ENCODE data around the gene NEUROD2.

NEUROD2 gene

DNA sequence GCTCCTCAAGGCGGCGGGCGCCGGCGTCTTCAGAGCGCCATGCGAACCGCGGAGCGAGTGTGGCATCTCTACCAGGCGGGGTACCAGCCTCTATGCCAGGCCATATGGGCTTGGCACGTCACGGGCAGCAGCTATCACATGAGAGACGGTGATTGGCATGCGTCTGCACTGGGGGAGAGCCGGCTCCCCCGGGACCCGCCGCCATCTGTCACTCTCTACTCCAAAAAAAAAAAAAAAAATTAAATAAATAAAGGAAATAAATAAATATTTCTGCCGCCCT, at the start of gene NEUROD2:
Gene NEUROD2, minus strand, starts transcription at position 70 of the 280 bp plus-strand sequence. CDS start 1,321 bp downstream, outside the sequence.
- DNase-seq: peak in 19 of 56 donors; percentile 16 to 66 (median 37)

DNA sequence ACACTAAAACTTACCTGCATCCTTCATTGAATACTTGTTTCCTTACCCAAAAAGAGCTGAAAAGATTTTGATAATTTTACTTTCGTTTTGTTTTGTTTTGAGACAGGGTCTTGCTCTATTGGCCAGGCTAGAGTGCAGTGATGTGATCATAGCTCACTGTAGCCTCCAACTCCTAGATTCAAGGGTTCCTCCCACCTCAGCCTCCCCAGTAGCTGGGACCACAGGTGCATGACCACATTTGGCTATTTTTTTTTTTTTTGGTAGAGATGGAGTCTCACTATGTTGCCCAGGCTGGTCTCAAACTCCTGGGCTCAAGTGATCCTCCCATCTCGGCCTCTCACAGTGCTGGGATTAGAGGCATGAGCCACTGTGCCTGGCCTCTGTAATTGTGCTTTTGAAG, 47.4 kb upstream of the NEUROD2 start:
- no peak for DNase-seq

DNA sequence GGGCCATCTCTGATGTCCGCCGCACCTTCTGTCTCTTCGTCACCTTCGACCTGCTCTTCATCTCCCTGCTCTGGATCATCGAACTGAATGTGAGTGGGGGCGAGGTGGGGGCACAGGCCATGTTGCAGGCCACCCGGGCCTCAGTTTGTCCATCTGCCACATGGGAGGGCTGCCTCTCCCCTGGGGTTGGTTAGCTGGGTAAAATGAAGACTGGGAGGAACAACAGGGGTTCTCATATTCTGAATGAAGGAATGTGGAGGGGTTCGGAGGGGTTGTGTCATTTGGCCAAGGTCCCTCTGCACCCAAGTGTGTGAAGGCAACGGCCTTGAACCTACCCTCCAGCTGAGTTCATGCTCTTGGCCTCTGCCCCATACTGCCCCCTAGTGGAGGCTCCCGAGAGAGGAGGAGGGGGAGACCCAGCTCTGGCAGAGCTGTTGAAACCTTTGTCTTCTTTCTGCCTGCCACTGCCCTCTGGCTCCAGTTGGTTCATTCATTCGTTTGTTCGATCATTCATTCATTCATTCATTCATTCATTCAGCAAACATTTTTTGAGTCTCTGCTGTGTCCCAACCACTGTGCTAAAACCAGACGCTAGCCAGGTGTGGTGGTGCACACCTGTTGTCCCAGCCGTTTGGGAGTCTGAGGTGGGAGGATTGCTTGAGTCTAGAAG, 46.1 kb upstream of the NEUROD2 start:
- peak in 36 of 56 donors; percentile 7 to 77 (median 40) for DNase-seq

DNA sequence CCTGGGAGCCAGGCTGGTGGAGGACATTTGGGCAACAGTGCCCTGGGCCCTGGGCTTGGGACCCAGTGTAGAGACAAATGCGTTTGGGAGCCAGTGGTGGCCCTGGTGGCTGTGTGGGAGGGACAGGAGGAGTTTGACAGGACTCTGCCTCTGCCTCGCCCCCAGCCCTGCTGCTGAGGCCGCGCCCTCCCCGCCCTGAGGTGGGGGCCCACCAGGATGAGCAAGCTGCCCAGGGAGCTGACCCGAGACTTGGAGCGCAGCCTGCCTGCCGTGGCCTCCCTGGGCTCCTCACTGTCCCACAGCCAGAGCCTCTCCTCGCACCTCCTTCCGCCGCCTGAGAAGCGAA, 45.6 kb upstream of the NEUROD2 start:
- no peak for DNase-seq

DNA sequence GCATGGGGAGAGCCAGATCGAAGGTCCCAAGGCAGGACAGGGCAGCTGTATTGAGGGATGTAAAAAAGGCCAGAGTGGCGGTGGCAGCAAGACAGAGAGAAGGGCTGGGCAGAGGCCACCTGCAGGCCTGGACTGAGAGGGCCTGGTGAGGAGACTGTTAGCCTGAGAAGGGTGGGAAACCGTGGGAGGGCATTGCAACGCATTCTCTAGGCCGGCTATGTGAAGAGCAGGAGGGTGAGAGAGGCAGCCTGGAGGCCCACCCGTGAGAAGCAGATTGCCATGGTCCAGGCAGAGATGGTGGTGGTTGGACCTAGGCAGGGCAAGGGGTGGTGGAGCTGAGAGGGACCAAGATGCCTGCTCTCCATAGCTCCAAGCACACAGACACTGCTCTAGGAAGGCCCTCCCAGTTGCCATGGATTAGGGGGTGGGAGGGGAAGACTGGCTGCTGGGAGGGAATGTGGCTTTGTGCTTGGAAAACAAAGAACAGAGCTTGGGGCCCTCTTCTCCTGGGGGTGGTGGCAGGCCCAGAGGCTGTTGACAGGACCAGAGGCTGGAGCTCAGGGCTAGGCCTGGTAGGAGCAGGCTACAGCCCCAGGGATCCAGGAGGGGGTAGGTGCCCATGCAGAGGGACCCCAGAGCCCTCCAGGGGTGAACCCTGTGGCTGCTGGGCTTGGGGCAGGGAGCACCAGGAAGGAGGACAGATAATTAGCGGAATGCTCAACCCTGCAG, 45.0 kb upstream of the NEUROD2 start:
- DNase-seq: peak in 42 of 56 donors; percentile 17 to 83 (median 52)

DNA sequence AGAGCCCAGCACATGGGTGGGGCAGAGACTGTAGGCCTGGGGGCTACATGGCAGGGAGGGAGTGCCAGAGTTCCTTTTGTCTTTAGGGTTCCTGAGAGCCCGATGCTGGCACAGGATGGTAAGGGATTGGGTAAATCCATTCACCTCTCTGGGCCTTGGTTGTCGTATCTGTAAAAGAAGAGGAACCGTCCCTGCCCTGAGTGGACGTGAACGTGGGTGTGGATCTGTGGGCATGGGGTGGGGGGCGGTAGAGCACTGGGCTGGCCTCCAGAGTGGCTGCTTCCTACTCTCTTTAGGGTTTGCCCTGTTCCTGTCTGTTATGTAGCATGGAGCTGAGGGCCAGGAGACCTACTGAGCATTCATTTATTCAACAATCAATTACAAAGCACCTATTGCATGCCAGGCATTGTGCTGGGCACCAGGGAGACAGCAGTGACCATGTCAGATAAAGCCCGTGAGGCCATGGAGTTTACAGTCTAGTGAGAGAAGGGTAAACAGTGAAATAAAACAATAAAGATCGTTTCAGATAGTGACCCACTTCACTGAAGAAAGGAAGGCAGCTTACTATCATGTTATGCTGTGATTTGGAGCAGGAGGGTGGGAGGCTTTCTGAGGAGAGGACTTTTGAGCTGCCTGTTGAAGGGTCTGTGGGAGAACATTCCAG, 44.3 kb upstream of the NEUROD2 start:
- no peak for DNase-seq

DNA sequence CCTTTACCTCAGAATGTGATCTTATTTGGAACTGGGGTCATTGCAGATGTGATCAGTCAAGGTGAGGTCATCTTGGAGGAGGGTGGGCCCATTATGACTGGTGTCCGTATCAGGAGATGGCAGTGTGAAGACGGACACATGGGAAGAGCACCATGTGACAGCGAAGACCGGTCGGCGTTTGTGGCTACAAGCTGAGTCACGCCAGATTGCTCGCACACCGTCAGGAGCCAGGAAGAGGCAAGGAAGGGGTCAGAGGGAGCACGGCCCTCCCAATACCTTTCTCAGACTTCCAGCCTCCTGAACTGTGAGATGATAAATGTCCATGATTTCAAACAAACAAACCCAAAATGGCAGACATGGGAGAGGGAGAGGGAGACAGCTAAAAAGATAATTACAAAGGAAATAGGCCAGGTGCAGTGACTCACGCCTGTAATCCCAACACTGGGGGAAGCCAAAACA, 42.4 kb upstream of the NEUROD2 start:
- no peak for DNase-seq

DNA sequence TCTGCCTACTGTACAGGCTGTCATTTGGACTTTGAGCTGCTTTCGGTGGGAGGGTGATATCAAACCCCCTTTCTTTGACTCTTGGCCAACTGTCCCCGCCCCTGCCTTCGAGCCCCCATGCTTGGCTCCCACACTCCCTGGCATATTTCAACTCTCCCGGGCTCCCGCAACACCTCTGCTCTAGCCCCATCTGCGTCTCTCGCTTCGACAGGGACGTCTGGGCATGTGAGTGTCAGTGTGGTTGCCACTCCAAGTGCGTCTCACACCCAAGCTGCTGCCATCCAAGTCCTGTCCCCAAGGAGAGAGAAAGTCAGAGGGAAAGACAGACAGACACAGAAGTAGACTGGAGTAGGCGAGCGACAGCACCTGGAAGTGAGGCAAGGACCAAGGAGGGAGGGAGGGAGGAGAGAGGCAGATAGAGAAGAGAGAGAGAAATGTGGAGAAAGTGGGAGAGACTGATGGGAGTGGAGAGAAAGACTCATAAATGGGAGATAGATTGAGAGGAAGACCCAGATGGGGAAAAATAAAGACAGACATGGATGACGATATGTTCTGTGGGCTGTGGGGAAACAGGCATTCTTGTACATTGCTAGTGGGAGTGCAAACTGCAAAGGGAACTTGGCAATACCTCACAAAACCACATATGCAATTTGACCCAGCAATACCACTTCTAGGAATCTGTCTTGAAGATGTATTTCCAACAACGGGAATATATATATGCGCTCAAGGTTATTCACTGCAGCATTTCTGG, 41.1 kb upstream of the NEUROD2 start:
- peak in 2 of 56 donors; percentile 10 to 19 for DNase-seq

DNA sequence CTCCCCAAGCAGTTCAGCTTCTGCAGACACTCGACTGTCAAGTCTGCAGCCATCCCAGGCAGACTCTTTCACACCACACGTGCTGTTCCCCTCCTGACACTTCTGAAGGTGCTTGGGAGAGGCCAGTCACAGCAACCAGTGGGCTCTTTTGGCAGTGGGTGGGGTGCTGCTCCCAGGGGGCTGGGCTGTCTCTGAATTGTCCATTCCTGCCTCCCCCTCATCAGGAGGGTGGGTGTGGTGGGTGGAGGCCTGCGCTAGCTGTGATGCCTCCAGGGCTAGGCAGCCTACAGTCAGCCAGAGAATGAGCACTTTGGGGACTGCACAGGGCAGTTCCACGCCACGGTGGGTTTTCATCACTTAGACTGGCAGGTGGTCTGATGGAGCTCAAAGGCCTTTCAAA, 39.5 kb upstream of the NEUROD2 start:
- DNase-seq: no peak

DNA sequence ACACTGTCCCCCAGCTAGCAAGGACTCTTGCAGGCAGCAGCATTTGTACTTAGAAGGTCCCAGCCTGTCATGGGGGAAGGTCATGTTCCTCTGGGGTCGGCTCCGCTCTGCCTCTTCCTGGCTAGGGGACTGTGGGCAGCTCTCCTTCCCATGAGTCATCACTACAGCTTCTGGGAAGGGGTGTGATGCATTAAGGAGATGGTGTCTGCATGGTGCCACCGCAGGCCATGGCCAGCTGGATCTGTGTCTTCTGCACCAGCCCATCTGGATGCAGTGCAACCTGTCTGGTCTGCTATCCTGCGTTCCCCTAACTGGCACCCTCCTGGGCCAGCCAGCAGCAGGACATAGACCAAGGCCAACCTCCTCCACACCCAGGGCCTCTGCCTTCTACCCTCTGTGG, 35.6 kb upstream of the NEUROD2 start:
- DNase-seq: no peak

DNA sequence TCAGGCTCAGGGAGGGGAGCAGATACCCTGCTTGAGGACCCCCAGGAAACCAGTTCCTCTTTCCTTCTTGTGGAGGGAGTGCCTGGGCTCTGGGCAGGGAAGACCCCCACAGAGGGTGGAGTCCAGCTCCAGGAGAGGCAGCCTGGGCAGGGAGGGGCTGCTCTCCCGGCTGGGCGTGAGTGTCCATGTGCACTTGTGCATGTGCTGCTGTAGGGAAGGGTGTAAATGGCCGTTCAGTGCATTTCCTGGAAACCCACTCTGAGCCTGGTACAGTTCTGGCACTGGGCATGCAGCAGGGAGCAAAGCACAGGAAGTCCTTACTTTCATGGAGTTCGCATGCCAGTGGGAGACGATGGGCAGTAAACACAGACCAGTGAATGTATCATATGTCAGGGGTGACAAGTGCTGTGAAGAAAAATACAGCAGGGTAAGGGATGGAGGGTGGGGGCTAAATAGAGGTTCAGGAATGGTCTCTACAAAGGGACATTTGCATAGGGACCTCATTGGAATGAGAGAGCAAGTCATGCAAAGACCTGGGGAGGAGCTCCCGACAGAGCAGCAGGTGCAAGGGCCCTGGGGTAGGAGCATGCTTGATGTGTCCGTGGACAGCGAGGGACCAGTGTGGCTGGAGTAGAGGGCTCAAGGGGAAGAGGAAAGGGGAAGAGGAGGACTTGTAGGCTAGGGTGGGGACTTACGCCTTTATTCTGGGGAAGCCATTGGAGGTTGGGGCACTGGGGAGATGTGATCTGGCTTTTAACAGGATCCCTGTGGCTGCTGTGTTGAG, 34.8 kb upstream of the NEUROD2 start:
- DNase-seq: no peak

DNA sequence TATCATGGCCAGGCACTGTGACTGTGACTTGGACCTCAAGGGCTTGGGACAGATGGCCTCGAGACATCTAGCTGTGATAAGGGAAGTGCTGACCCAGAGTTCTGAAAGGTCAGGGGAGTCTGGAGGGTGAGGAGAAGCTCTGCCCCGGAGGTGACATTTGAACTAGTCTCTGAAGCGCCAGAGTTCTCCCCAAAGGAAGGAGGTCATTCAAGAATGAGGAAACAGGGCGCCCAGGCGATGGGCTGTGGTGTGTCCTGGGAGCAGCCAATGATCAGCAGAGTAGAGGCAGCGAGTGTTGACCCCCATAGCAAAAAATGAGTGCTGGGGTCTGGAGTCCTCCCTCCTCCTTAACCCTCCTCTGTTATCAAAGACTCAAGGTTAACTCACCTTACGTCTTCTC, 34.2 kb upstream of the NEUROD2 start:
- no peak for DNase-seq

DNA sequence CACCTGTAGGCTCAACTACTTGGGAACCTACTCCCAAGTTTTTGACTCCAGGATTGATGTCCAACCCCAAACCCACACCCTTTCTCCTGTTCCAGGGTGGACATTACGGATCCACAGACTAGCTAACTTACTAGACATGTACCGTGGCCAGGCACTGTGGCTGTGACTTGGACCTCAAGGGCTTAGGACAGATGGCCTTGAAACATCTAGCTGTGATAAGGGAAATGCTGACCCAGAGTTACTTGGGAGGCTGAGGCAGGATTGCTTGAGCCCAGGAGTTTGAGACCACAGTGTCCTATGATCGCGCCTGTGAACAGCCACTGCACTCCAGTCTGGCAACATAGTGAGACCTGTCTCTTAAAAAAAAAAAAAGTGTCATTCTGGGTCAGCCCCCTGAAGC, 33.4 kb upstream of the NEUROD2 start:
- DNase-seq: no peak

DNA sequence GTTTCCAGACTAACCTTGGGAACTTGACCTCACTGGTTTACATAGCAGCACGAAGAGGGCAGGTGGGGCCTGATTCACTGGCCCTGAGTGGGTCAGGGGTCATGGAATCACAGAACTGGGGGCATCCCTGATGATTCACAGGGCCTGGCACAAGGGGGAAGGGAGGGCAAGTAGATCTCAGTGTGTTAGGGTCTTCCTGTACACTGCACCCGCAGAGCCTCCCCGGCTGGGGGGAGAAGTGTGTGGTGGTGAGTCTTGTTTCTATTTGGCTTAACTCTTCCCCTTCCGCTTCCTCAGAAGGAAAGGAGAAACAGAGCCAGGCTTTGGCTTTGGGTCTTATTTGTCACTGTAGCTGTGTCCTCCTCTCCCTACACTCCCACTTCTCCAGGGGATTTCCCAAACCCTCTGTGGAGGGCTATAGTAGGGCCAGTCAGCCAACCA, 32.9 kb upstream of the NEUROD2 start:
- no peak for DNase-seq

DNA sequence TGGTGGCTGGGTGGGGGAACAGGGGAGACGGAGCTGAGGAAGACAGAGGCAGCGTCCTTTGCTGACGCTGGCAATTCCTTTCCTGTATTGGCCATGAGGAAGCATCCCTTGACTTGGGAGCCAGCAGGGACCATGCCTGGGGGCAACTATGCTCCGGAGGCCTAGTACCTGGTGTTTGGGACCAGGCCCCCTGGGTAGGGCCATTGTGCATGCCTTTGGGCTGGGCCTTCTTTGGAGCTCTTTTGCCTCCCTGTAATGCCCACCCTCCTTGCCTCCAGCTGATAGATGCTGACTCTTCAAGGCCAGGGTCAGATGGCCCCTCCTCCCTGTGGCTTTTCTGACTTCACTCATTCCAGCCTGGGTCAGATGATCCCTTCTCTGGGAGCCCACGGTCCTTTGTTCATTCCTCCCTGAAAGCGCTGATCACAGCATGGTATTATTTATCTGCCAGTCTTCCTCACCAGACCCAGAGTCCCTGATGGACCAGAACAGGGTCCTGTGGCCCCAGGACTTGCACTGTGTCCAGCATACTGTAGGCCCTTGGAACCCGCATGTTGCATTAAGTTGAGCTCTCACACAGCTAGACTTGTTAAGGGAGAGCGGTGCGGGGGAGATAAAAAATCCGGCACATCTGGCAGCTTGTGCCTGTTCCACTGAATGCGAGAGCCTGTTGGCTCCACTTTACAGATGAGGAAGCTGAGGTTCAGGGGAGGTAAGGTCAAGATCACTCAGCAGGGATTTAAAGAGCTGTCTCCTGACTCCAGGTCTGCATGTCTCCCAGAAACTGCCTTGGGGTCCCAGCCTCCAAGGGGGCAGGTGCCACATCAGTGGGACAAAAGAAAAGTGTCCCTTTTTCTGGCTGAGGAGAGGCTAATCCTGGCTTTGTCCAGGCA, 32.1 kb upstream of the NEUROD2 start:
- DNase-seq: no peak

DNA sequence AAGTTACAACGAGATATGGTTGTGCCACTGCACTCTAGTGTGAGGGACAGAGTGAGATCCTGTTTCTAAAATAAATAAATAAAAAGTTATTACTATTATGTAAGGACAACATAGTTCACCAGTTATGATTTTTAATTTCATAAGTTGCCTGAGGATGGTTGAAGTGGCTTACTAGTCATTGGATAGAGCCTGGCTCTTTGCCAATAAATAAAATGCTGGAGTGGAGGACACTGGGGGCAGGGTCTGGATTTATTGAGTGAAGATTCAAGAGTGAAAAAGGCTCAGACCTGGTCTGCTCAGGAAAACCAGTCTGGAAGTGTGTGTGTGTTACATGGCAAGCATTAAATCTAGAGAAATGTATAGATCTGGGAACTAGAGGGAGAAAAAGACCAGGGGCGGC, 31.3 kb upstream of the NEUROD2 start:
- no peak for DNase-seq

DNA sequence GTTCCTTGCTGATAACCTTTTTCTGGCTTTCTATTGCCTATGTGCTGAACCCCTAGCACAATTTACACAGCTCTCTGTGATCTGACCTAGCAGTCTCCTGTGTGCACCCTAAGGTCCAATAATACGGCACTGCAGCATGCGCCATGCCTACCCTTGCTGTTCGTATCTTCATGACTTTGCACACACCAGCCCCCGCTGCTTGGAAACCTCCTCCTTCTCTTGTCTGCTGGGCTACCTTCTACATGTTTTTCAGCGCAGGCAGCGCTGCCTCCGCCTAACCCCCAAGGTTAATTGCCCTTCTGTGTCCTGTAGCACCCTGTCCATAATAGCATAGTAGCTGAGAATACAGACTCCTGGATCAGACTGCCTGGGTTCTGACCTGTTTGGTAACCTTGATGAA, 30.6 kb upstream of the NEUROD2 start:
- DNase-seq: no peak

DNA sequence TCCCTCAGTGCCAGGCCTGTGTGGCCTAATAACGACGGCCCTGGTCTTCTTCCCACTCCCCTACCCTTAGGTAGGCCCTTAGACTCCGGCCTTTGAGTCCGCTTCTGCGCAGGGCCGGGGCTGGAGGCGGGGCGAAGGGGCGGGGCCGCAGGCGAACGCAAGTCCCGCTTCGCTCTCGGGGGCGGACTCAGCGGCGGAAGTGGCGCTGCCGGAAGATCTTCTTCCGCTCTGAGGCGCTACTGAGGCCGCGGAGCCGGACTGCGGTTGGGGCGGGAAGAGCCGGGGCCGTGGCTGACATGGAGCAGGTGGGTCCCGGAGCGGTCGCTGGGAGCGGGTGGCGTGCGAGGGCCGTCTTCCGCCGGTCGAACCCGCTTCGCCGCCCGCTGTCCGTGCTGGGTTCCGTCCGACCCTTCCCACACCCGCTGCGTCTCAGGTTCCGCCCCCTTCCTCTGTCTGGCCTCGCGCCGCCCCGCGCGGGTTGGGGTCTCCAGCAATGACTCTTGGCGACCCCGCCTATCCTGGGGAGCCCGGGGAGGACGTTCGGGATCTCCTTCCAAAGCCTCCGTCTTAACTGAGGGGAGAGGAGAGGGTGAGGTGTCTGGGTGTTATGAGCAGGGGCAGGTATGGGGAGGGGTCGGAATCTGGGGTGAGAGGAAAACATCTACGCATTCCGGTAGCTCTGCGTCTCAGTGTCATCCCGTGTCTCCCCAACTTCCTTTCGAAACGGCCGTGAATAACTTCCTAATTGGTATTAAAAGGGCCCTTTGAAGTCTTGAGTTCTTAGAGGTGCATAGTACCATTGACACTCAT, 29.4 kb upstream of the NEUROD2 start, which contains the start of gene STARD3:
Gene STARD3, plus strand, starts transcription at position 218 of the 810 bp plus-strand sequence. CDS start 16,388 bp downstream, outside the sequence.
- DNase-seq: peak; percentile 29 to 94 (median 80)

DNA sequence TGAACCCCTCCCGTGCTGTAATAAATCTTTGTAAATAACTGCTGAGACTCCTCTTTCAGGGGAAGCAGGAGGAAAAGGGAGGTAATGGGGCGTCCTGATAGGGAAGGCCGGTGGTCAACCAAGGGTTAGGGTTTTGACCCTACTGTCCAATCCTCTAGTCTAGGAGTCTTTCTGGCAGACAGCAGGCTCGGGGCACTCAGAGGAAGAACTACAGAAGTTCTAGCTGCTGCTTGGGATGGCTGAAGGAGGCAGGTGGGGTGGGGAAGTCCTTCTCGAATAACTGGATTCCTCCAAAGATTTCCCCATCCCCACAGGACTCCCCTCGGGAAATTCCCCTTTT, 28.8 kb upstream of the NEUROD2 start:
- DNase-seq: no peak
